A673 (cell line): ENCODE measurements around the gene SPAG9.

Experiments used
- EZH2 ChIP-seq: fragments of 200-600 bp; sonication (generic); IDR thresholded peaks from 2 replicates; pipeline ENCODE4 v1.6.1; 2017; ENCODE audit warnings: borderline replicate concordance, low read depth, mild to moderate bottlenecking, mixed read lengths, antibody characterized with exemption, low read length; ENCODE audit not compliant: poor library complexity, severe bottlenecking
- TF ChIP-seq, protein P1 (sequence below): fragments of 300-800, 200-600 bp; sonication (generic); conservative IDR thresholded peaks from 2 replicates; pipeline ENCODE4 v1.5.1; 2017; ENCODE audit warnings: low read depth, mild to moderate bottlenecking, antibody characterized with exemption, low read length, moderate library complexity, mixed read lengths

DNA sequence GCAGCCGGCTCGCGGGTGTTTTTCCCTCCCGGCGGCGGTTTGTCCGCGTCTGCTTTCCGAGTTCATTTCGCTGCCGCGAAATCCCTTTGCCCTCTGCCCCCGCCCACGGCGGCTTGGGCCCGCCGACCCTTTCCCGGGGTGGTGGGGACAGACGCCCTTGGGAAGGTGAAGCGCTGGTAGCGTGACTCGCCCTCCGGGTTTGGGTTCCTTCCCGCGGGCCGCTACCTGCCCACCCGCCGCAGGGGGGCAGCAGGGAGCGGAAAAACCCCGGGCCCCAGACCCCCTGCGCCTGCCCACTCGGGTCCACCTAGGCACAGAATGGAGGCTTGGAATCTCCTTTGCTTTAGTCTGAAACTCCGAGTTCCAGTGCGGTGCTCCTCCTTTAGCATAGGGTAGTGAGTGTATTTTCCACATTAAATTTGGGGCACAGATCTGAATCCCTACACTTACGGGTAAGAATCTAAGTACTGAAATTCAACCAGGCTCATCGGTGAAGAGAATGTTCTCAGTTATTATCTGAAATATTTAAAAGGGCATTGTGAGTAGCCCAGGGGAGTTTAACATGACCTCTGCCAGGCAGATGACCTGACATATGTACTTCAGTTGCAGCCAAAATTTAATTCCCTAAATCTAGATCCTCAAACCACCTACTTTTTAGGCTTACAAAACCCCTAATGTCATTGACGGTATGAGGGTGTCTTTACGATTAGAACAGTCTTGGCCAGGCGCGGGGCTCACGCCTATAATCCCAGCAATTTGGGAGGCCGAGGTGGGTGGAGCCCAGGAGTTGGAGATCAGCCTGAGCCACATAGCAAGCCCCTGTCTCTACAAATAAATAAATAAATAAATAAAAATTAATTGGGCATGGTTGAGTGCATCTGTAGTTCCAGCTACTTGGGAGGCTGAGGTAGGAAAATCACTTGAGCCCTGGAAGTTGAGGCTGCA is 46.6 kb upstream of the SPAG9 start:
- no peak for TF ChIP-seq EZH2
- TF ChIP-seq, protein P1, sequence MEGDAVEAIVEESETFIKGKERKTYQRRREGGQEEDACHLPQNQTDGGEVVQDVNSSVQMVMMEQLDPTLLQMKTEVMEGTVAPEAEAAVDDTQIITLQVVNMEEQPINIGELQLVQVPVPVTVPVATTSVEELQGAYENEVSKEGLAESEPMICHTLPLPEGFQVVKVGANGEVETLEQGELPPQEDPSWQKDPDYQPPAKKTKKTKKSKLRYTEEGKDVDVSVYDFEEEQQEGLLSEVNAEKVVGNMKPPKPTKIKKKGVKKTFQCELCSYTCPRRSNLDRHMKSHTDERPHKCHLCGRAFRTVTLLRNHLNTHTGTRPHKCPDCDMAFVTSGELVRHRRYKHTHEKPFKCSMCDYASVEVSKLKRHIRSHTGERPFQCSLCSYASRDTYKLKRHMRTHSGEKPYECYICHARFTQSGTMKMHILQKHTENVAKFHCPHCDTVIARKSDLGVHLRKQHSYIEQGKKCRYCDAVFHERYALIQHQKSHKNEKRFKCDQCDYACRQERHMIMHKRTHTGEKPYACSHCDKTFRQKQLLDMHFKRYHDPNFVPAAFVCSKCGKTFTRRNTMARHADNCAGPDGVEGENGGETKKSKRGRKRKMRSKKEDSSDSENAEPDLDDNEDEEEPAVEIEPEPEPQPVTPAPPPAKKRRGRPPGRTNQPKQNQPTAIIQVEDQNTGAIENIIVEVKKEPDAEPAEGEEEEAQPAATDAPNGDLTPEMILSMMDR: peak; percentile 89
